Calu3 (cell line): ENCODE measurements around the gene TMEM165. TPM values are rescaled to one million over a fixed set of nuclear protein-coding genes. Genes with fewer than 3 reads are reported as not detected.
A peak's percentile ranks its signal among the peaks of the same experiment; 100 is the strongest.

ENCODE experiments used
- BruUV-seq: library from RNA; stranded (reverse); fragments of 400-500 nt; replicated peaks from 2 replicates; lab custom pipeline; 2021; lab: Mats Ljungman, UMichigan
- CTCF ChIA-PET: fragments of 300-600 bp; sonication (Branson Sonifier 250); formaldehyde crosslinking; loops from one replicate; lab custom pipeline; 2022; ENCODE audit warnings: antibody characterized with exemption; lab: Charles Lee
- DNase-seq: peaks from one replicate; pipeline ENCODE4 v3.0.0; 2022
- H3K27ac Mint-ChIP-seq: one replicate; pipeline ENCODE4 v1.8.0; 2022; ENCODE audit warnings: mixed read lengths; ENCODE audit not compliant: unreplicated experiment
- H3K27me3 Mint-ChIP-seq: one replicate; pipeline ENCODE4 v1.8.0; 2022; ENCODE audit warnings: mixed read lengths; ENCODE audit not compliant: unreplicated experiment
- H3K36me3 Mint-ChIP-seq: one replicate; pipeline ENCODE4 v1.8.0; 2022; ENCODE audit warnings: mild to moderate bottlenecking, moderate library complexity, mixed read lengths; ENCODE audit not compliant: insufficient read depth, unreplicated experiment
- H3K4me1 Mint-ChIP-seq: one replicate; pipeline ENCODE4 v1.8.0; 2022; ENCODE audit warnings: mild to moderate bottlenecking, low read depth, mixed read lengths; ENCODE audit not compliant: unreplicated experiment
- H3K4me3 Mint-ChIP-seq: one replicate; pipeline ENCODE4 v1.8.0; 2022; ENCODE audit warnings: mild to moderate bottlenecking, low read depth, moderate library complexity, mixed read lengths; ENCODE audit not compliant: unreplicated experiment
- H3K9me3 Mint-ChIP-seq: one replicate; pipeline ENCODE4 v1.8.0; 2022; ENCODE audit warnings: low read depth, mixed read lengths; ENCODE audit not compliant: unreplicated experiment
- intact Hi-C: fragments of 100-400 bp; cut with micrococcal nuclease; formaldehyde crosslinking; loops from one replicate; pipeline ENCODE4 v1.10.0; 2022; ENCODE audit not compliant: unreplicated experiment
- total RNA-seq: library from RNA; stranded (reverse); gene quantifications from 2 replicates; pipeline ENCODE4 v1.2.3, GENCODE V29; 2022
- TF ChIP-seq, protein P1 (sequence below): fragments of 200-600 bp; IDR thresholded peaks from one replicate; pipeline ENCODE4 v1.8.0; 2022; ENCODE audit warnings: antibody characterized with exemption; ENCODE audit not compliant: unreplicated experiment

The TMEM165 gene
- total RNA-seq, 1 experiment from 2014 or later, result 96.6 TPM

- peaks cover 23% of the 10 kb centered on the region for H3K4me1 Mint-ChIP-seq
- no peaks in the 10 kb centered on the region for H3K27me3 Mint-ChIP-seq
- no TSS peak for BruUV-seq
- TF ChIP-seq, protein P1, sequence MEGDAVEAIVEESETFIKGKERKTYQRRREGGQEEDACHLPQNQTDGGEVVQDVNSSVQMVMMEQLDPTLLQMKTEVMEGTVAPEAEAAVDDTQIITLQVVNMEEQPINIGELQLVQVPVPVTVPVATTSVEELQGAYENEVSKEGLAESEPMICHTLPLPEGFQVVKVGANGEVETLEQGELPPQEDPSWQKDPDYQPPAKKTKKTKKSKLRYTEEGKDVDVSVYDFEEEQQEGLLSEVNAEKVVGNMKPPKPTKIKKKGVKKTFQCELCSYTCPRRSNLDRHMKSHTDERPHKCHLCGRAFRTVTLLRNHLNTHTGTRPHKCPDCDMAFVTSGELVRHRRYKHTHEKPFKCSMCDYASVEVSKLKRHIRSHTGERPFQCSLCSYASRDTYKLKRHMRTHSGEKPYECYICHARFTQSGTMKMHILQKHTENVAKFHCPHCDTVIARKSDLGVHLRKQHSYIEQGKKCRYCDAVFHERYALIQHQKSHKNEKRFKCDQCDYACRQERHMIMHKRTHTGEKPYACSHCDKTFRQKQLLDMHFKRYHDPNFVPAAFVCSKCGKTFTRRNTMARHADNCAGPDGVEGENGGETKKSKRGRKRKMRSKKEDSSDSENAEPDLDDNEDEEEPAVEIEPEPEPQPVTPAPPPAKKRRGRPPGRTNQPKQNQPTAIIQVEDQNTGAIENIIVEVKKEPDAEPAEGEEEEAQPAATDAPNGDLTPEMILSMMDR, result no peak
- peak overlapping the region; percentile 81 for H3K4me3 Mint-ChIP-seq
- H3K9me3 Mint-ChIP-seq, result no peaks in the 10 kb centered on the region
- CTCF ChIA-PET, result interaction anchor here (0.6 to 0.7 kb wide), 3 partner anchors 52 to 111 kb away, joined by 3 to 4 read pairs (median 4); no protein-coding TSS in a partner anchor
- intact Hi-C loops, result loop anchor here (5.0 kb wide), 3 partner anchors 51 to 426 kb away; partner anchors contain the start of gene SRD5A3
- peak overlapping the region; percentile 87 for H3K27ac Mint-ChIP-seq
- H3K36me3 Mint-ChIP-seq, result peaks cover 57% of the 10 kb centered on the region
- no peak for DNase-seq
These were observed 2.7 kb downstream of the TMEM165 start for GRCh38 chr4:55398461-55398860.

GRCh38 chr4:55398966-55399365 lies 3.2 kb downstream of the TMEM165 start:
- CTCF ChIA-PET, result interaction anchor here (0.6 to 0.7 kb wide), 4 partner anchors 9 to 111 kb away, joined by 3 to 5 read pairs (median 4); no protein-coding TSS in a partner anchor
- intact Hi-C loops, result loop anchor here (5.0 kb wide), 3 partner anchors 52 to 427 kb away; partner anchors contain the start of gene SRD5A3
- H3K36me3 Mint-ChIP-seq, result peaks cover 63% of the 10 kb centered on the region
- H3K4me1 Mint-ChIP-seq, result peaks cover 23% of the 10 kb centered on the region
- DNase-seq, result no peak
- no peaks in the 10 kb centered on the region for H3K27me3 Mint-ChIP-seq
- peak overlapping the region; percentile 81 for H3K4me3 Mint-ChIP-seq
- BruUV-seq, result no TSS peak
- no peaks in the 10 kb centered on the region for H3K9me3 Mint-ChIP-seq
- TF ChIP-seq, protein P1, result no peak
- peak overlapping the region; percentile 87 for H3K27ac Mint-ChIP-seq

DNA sequence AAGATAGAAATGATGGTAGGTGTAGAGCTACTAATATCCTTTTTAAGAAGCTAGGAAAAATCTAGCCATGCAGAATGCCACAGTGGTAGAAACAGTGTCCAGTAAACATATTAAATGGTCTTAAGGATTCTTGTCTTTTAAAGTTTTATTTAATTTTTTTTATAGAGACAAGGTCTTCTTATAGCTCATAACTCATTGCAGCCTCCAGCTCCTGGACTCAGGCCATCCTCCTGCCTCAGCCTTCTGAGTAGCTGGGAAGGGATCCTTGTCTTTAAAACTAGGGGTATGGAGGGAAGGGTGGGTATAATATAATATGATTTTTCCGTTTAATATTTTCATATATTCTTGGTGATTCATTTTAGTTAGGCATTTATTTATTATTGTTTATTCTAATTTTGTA lies 3.8 kb downstream of the TMEM165 start:
- CTCF ChIA-PET, result interaction anchor here (0.6 to 0.7 kb wide), 2 partner anchors 10 to 1749 kb away, joined by 4 to 5 read pairs; no protein-coding TSS in a partner anchor
- TF ChIP-seq, protein P1, result no peak
- Mint-ChIP-seq H3K27me3 (no peaks in the 10 kb centered on the region), H3K36me3 (peaks cover 66% of the 10 kb centered on the region), H3K4me1 (peaks cover 23% of the 10 kb centered on the region), H3K9me3 (no peaks in the 10 kb centered on the region), H3K27ac (peak overlapping the region; percentile 87), H3K4me3 (peak overlapping the region; percentile 81)
- intact Hi-C loops, result loop anchor here (5.0 kb wide), 3 partner anchors 52 to 427 kb away; partner anchors contain the start of gene SRD5A3
- BruUV-seq, result no TSS peak
- no peak for DNase-seq

DNA sequence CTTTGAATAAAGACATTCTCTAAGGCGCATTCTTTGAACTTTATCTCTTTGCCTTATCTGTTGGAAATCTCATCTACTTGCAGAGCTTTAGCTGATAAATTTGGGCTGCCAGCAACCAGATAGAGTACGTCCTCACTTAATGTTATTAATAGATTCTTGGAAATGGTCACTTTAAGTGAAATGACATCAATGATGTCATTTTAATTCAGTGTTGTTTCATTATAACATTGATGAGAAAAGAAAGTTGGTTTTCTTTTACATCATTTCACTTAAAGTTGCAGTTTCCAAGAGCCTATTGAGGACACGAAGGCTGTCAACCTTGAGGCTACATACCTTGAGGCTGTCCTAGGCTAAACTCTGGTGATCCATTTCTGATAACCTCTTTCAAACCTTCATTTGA lies 9.3 kb downstream of the TMEM165 start:
- Mint-ChIP-seq H3K36me3 (peaks cover 38% of the 10 kb centered on the region), H3K4me3 (no peak overlapping the region), H3K27ac (no peak overlapping the region), H3K4me1 (peaks cover 22% of the 10 kb centered on the region), H3K9me3 (no peaks in the 10 kb centered on the region), H3K27me3 (no peaks in the 10 kb centered on the region)
- CTCF ChIA-PET, result no interaction called here
- BruUV-seq, result no TSS peak
- TF ChIP-seq, protein P1, result no peak
- intact Hi-C loops, result no loop called here
- DNase-seq, result no peak
